ENCODE results near the gene PRRT2.
"Not testable (repeated sequence)": the region's sequence is repeated elsewhere in the genome, so short reads cannot be mapped to it uniquely, and the experiment has no call there.

The PRRT2 gene

DNA sequence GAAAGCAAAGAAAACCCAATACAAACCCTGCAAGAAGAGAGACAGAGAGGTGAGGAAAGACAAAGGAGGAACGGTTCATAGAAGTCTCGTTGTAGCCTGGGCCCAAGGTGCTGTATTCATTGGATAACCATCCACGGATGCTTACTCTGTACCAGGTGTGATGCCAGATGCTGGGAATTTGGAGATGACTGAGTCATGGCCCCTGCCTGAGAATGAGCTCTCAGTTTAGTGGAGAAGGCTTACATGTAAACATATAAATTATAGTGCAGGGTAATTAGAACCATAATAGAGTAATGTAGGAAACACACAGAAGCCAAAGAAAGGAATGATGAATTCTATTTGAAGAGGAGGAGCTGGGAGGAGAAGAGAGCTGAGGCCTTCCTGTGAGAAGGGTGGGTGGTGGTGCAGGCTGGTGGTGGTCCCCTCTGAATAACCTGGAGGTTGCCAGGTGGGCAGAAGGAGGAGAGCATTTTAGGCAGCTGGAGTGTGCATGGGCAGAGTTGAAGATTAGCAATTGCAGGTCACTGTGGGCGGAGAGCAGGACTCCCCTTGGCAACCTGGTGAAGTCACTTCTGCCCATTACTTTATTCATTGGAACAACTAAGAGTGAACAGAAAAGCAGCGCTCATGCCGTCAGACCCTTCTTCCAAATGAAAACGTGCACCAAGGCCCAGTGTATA, 41.6 kb upstream of the PRRT2 start:
- TF ChIP-seq, protein P1, sequence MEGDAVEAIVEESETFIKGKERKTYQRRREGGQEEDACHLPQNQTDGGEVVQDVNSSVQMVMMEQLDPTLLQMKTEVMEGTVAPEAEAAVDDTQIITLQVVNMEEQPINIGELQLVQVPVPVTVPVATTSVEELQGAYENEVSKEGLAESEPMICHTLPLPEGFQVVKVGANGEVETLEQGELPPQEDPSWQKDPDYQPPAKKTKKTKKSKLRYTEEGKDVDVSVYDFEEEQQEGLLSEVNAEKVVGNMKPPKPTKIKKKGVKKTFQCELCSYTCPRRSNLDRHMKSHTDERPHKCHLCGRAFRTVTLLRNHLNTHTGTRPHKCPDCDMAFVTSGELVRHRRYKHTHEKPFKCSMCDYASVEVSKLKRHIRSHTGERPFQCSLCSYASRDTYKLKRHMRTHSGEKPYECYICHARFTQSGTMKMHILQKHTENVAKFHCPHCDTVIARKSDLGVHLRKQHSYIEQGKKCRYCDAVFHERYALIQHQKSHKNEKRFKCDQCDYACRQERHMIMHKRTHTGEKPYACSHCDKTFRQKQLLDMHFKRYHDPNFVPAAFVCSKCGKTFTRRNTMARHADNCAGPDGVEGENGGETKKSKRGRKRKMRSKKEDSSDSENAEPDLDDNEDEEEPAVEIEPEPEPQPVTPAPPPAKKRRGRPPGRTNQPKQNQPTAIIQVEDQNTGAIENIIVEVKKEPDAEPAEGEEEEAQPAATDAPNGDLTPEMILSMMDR (IDR thresholded peaks at IDR 0.05; ENCODE audit: low read depth, low read length, missing control alignments), result no peak
- DNase-seq (ENCODE audit: extremely low read depth, low read depth), result no peak

DNA sequence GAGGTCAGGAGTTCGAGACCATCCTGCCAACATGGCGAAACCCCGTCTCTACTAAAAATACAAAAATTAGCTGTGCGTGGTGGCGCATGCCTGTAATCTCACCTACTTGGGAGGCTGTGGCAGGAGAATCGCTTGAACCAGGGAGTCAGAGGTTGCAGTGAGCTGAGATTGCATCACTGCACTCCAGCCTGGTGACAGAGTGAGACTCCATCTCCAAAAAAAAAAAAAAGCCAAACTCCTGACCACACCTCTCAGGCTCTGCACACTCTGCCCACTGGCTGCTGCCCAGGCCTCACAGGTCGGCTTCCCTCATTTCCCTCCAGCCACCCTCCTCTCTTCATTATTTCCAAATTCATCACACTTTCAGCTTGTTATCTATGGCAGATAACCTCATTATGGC, 39.7 kb upstream of the PRRT2 start:
- not testable (repeated sequence) for H3K4me3 ChIP-seq (replicated peaks; ENCODE audit: low read depth, low read length); DNase-seq (ENCODE audit: extremely low read depth, low read depth)

More for the DNA sequence above, 41.6 kb upstream of the PRRT2 start:
- H3K4me3 ChIP-seq (replicated peaks; ENCODE audit: low read depth, low read length), result no peak overlapping the region

DNA sequence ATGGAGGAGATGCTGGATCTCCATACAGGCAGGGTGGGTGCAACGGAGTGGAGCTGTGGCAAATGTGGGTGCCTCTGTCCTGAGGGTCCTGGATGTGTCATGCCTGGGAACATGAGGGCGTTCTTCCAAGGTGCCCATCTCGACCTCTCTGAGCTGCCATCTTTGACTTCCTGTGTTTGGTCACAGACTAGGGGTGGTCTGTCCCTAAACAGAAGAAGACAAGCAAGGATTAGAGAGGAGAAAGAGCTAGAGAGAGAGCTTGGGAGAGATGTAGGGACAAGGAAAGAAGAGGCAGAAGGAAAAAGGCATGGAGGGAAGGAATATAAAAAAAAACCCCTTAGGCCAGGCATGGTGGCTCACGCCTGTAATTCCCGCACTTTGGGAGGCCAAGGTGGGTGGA, 37.3 kb upstream of the PRRT2 start:
- no peak for DNase-seq (ENCODE audit: extremely low read depth, low read depth)
- no peak overlapping the region for H3K4me3 ChIP-seq (replicated peaks; ENCODE audit: low read depth, low read length)
- TF ChIP-seq, protein P1 (IDR thresholded peaks at IDR 0.05; ENCODE audit: low read depth, low read length, missing control alignments), result no peak

DNA sequence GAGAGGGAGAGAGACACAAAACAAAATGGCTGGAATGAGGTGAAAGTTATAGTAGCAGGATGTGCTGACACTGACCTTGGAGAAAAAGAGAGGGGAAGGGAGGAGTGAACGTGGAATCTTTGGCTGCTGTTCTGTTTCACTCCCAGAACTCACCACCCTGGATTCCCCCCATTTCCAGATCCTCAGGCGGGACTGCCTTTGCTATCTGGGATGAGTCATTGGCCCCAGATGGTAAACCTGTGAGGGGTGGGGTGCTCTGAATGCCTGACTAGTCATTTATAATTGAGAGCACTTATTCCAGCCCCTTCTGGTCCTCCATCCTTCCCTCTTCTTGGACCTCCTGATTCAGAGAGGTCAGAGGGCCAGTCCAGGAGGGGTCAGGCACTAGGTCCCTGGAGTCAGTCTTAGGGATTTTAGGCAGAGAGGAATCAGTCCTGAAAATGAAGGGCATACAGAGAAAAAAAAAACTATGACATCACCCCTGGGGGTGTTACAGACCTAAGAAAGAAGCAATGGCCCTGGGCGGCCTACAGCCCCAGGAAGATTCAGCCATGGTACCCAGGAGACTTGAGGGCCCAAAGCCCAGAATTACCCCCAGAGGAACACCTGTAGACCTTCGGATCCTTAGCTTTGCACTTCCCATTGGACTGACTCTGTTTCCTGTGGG, 36.1 kb upstream of the PRRT2 start:
- TF ChIP-seq, protein P1 (IDR thresholded peaks at IDR 0.05; ENCODE audit: low read depth, low read length, missing control alignments), result no peak
- DNase-seq (ENCODE audit: extremely low read depth, low read depth), result peak; percentile 63
- no peak overlapping the region for H3K4me3 ChIP-seq (replicated peaks; ENCODE audit: low read depth, low read length)

DNA sequence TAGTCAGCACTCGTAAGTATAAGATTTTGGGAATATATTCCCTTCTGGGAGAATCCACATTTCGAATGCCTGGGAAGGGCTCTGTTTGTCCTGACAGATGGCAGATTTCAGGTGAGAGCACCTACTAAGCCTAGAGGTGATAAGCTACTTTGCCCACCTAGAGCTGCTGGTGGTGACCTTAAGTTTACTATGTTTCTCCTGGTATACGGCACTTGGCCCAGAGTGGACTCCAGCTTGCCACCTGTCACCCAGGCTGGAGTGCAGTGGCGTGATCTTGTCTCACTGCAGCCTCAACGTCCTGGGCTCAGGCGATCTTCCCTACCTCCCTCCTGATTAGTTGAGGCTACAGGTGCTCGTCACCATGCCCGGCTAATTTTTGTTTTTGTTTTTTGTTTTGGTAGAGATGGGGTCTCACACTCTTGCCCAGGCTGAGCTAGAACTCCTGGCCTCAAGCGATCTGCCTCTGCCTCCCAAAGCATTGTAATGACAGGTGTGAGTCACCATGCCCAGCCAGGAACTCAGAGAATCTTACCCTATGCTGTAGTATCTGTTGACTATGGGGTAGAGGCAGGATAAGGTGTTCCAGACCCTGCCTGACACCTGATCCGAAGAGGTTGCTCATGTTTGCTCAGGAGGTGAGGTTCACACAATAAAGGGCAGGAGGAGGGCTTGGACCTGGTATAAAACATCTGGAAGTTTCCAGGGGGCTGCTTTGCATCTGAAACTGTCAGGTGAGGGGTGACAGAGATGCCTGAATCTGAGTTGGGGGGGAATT, 34.2 kb upstream of the PRRT2 start, which contains the start of gene ZG16:
TSS of gene ZG16 (plus strand) at position 681 of the 775 bp plus-strand sequence. CDS start 1,011 bp downstream, outside the sequence.
- no peak within 1 kb of the TSS for H3K4me3 ChIP-seq (replicated peaks; ENCODE audit: low read depth, low read length)
- DNase-seq (ENCODE audit: extremely low read depth, low read depth), result no peak
- TF ChIP-seq, protein P1 (IDR thresholded peaks at IDR 0.05; ENCODE audit: low read depth, low read length, missing control alignments), result no peak

DNA sequence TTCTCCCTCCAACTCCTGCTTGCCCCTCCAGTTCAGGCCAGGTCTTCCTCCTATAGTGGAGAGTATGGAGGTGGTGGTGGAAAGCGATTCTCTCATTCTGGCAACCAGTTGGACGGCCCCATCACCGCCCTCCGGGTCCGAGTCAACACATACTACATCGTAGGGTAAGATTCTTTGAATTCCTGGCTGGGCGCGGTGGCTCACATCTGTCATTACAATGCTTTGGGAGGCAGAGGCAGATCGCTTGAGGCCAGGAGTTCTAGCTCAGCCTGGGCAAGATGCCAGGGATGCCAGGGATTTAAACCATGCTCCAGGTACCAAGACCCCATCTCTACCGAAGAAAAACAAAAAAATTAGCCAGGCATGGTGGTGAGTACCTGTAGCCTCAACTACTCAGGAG, 32.5 kb upstream of the PRRT2 start:
- H3K4me3 ChIP-seq (replicated peaks; ENCODE audit: low read depth, low read length), result no peak overlapping the region
- no peak for DNase-seq (ENCODE audit: extremely low read depth, low read depth)
- TF ChIP-seq, protein P1 (IDR thresholded peaks at IDR 0.05; ENCODE audit: low read depth, low read length, missing control alignments), result no peak

DNA sequence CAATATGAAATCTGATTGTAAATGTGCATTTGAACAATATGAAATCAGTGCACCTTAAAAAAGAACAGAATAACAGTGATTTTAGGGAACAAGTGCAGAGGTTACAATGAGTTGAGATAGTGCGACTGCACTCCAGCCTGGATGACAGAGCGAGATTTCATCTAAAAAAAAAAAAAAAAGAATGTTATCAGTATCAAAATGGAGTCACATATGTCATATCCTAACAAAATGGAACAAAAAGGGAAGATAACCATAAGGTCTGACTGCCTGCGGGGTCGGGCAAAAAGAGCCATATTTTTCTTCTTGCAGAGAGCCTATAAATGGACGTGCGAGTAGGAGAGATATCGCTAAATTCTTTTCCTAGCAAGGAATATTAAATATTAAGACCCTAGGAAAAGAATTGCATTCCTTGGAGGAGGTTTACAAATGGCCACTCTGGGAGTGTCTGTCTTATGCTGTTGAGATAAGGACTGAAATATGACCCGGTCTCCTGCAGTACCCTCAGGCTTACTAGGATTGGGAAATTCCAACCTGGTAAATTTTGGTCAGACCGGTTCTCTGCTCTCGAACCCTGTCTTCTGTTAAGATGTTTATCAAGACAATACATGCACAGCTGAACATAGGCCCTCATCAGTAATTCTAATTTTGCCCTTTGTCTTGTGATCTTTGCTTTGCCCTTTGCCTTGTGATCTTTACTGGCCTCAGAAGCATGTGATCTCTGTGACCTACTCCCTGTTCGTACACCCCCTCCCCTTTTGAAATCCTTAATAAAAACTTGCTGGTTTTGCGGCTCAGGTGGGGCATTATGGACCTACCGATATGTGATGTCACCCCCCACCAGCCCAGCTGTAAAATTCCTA, 28.7 kb upstream of the PRRT2 start:
- DNase-seq (ENCODE audit: extremely low read depth, low read depth), result not testable (repeated sequence)

More for the DNA sequence above, 28.7 kb upstream of the PRRT2 start:
- not testable (repeated sequence) for H3K4me3 ChIP-seq (replicated peaks; ENCODE audit: low read depth, low read length)

Measured in HFF-Myc (cell line).